ENCODE results near the gene PPM1F. TPM values are rescaled to one million over a fixed set of nuclear protein-coding genes. Genes with fewer than 3 reads are reported as not detected.

The PPM1F gene
- total RNA-seq, 1 donor: 30.6 TPM

GRCh38 chr22:21922370-21923162 lies 30.1 kb downstream of the PPM1F start:
- DNase-seq (ENCODE audit: low read depth): no peak
- H3K4me3 ChIP-seq (ENCODE audit: low read depth, low read length): no peak overlapping the region
- TF ChIP-seq CTCF (IDR thresholded peaks at IDR 0.05; ENCODE audit: insufficient read depth, low read length): no peak

DNA sequence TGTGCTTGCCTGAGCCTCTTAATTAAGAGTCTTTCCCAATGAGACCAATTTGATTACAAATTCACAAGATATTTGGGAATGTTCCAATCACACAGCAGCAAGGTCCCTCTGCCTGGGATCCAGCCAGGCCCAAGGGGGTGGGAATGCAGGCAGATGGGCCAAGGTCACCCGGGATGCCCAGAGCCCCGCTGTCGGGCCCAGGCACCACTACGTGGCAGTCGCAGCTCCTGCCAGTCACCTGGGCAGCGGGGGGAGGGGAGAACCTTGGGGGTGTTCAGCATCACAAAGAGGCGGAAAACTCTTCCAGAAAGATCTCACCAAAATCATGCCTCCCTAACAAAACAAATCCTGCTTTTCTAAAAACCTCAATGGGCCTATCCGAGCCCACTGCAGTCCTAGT lies 30.9 kb downstream of the PPM1F start:
- TF ChIP-seq CTCF (IDR thresholded peaks at IDR 0.05; ENCODE audit: insufficient read depth, low read length): no peak
- H3K4me3 ChIP-seq (ENCODE audit: low read depth, low read length): no peak overlapping the region
- DNase-seq (ENCODE audit: low read depth): no peak

DNA sequence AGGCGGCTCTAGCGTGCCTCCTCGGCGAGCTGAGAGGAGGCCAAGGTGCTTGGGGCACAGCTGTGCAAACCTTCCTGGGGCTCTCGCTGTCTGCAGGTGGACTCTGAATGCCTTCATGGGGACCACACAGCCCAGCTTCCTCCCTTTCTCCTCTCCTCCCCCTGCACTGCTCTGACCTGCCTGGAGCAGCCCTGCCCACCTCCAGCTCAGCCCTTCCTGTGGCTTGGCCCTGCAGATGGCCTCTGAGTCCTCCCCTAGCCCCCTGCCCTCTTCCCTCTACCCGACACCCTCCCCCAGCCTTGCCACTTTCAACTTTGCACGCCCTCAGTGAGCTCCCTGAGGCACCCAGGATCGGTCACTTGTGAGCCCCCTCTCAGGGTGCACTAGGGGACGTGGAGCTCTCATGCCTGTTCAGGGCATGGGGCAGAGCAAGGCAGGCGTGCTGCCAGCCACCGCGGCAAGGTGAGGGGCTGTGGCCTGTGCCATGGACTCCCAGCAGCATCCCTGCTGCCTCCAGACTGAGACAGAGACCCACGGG lies 31.4 kb downstream of the PPM1F start:
- no peak for TF ChIP-seq CTCF (IDR thresholded peaks at IDR 0.05; ENCODE audit: insufficient read depth, low read length)
- no peak for DNase-seq (ENCODE audit: low read depth)
- no peak overlapping the region for H3K4me3 ChIP-seq (ENCODE audit: low read depth, low read length)

GRCh38 chr22:21920341-21921183 lies 32.1 kb downstream of the PPM1F start:
- DNase-seq (ENCODE audit: low read depth): no peak
- no peak overlapping the region for H3K4me3 ChIP-seq (ENCODE audit: low read depth, low read length)
- no peak for TF ChIP-seq CTCF (IDR thresholded peaks at IDR 0.05; ENCODE audit: insufficient read depth, low read length)

GRCh38 chr22:21919526-21920307 lies 32.9 kb downstream of the PPM1F start:
- TF ChIP-seq CTCF (IDR thresholded peaks at IDR 0.05; ENCODE audit: insufficient read depth, low read length): no peak
- no peak for DNase-seq (ENCODE audit: low read depth)
- no peak overlapping the region for H3K4me3 ChIP-seq (ENCODE audit: low read depth, low read length)

DNA sequence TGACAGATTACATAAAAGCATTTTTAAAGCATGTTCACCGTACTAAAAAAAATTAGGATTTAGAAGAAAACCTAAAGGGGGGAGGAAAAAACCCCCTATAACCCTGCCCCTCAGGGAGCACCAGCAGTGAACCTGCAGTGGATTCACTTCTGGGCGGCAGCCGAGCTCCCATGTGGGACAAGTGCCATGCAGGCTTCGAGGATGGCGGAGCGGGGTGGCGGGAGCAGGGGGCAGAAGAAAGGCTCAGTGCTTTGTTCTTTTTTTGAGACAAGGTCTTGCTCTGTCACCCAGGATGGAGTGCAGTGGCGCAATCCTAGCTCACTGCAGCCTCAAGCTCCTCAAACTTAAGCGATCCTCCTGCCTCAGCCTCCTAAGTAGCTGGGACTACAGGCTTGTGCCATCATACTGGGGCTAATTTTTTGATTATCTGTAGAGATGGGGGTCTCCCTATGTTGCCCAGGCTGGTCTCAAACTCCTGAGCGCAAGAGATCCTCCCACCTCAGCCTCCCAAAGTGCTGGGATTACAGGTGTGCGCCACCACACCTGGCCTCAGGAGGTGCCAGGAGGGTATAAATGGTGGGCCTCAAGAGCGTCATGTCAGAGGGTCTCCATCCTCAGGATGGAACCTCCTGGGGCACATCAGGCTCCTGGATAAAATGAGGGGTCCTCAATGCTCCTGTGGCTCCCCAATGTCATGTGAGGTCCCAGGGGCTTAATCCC lies 34.0 kb downstream of the PPM1F start:
- no peak overlapping the region for H3K4me3 ChIP-seq (ENCODE audit: low read depth, low read length)
- no peak for TF ChIP-seq CTCF (IDR thresholded peaks at IDR 0.05; ENCODE audit: insufficient read depth, low read length)
- no peak for DNase-seq (ENCODE audit: low read depth)

Data from fibroblast of the aortic adventitia (primary cell).